NCI-H2196 (cell line): Measurements from ENCODE around the gene IKZF1.

Experiments used
- DNase-seq: peaks from one replicate; lab custom pipeline; 2025; ENCODE audit not compliant: unreplicated experiment; lab: John Stamatoyannopoulos, UW

Gene IKZF1

GRCh38 chr7:50352751-50353150 is 48.2 kb downstream of the IKZF1 start:
- no peak for DNase-seq

GRCh38 chr7:50353201-50353600 is 48.7 kb downstream of the IKZF1 start:
- DNase-seq: no peak

GRCh38 chr7:50353894-50354595 is 49.5 kb downstream of the IKZF1 start:
- DNase-seq: no peak

- DNase-seq: no peak
These were observed 51.3 kb downstream of the IKZF1 start for GRCh38 chr7:50355817-50356178.

GRCh38 chr7:50356212-50356944 is 51.9 kb downstream of the IKZF1 start:
- DNase-seq: no peak

- DNase-seq: no peak
These were observed 52.4 kb downstream of the IKZF1 start for GRCh38 chr7:50356945-50357268.

- no peak for DNase-seq
These were observed 52.9 kb downstream of the IKZF1 start for GRCh38 chr7:50357426-50357825.

GRCh38 chr7:50358041-50358705 is 53.7 kb downstream of the IKZF1 start:
- no peak for DNase-seq

GRCh38 chr7:50358779-50359178 is 54.3 kb downstream of the IKZF1 start:
- no peak for DNase-seq

GRCh38 chr7:50359258-50359994 is 54.9 kb downstream of the IKZF1 start:
- no peak for DNase-seq

GRCh38 chr7:50359995-50360925 is 55.7 kb downstream of the IKZF1 start:
- DNase-seq: no peak

GRCh38 chr7:50362142-50362541 is 57.6 kb downstream of the IKZF1 start:
- no peak for DNase-seq

GRCh38 chr7:50362712-50363282 is 58.3 kb downstream of the IKZF1 start:
- DNase-seq: no peak

GRCh38 chr7:50363327-50364060 is 59.0 kb downstream of the IKZF1 start:
- DNase-seq: no peak

GRCh38 chr7:50364645-50365044 is 60.1 kb downstream of the IKZF1 start:
- no peak for DNase-seq

GRCh38 chr7:50366311-50366710 is 61.8 kb downstream of the IKZF1 start:
- DNase-seq: no peak

GRCh38 chr7:50367100-50367499 is 62.6 kb downstream of the IKZF1 start:
- no peak for DNase-seq

- no peak for DNase-seq
These were observed 63.1 kb downstream of the IKZF1 start for GRCh38 chr7:50367570-50367969.

- DNase-seq: no peak
These were observed 63.9 kb downstream of the IKZF1 start for GRCh38 chr7:50368366-50368765.
